MM.1S (cell line): ENCODE results near the gene SFT2D3.

Experiments used
- DNase-seq: peaks from one replicate; pipeline ENCODE4 v3.0.0-alpha.2; 2015
- H2AFZ ChIP-seq: fragments of 300-600 bp; sonication (generic); 2 replicates; pipeline ENCODE4 v1.6.0; 2016; ENCODE audit warnings: antibody characterized with exemption, low read length
- H3F3A ChIP-seq: fragments of 300-600 bp; sonication (generic); 2 replicates; pipeline ENCODE4 v1.6.1; 2016; ENCODE audit warnings: mild to moderate bottlenecking, antibody characterized with exemption, low read length, moderate library complexity, mixed read lengths; ENCODE audit not compliant: insufficient read depth
- H3K27ac ChIP-seq: fragments of 300-600 bp; sonication (generic); 2 replicates; pipeline ENCODE4 v1.5.1; 2016; ENCODE audit warnings: mild to moderate bottlenecking, low read length
- H3K27me3 ChIP-seq: fragments of 300-600 bp; sonication (generic); replicated peaks from 2 replicates; pipeline ENCODE4 v1.6.0; 2016; ENCODE audit warnings: low read length; ENCODE audit not compliant: insufficient read depth
- H3K36me3 ChIP-seq: fragments of 300-600 bp; sonication (generic); replicated peaks from 2 replicates; pipeline ENCODE4 v1.6.1; 2016; ENCODE audit warnings: mild to moderate bottlenecking, low read length, mixed read lengths; ENCODE audit not compliant: insufficient read depth
- H3K4me1 ChIP-seq: fragments of 300-600 bp; sonication (generic); 2 replicates; pipeline ENCODE4 v1.6.1; 2016; ENCODE audit warnings: low read length, mixed read lengths
- H3K4me2 ChIP-seq: fragments of 300-600 bp; sonication (generic); 2 replicates; pipeline ENCODE4 v1.6.0; 2016; ENCODE audit warnings: low read depth, low read length
- H3K4me3 ChIP-seq: fragments of 300-600 bp; sonication (generic); 2 replicates; pipeline ENCODE4 v1.5.1; 2016; ENCODE audit warnings: low read length, mixed read lengths
- H3K79me2 ChIP-seq: fragments of 300-600 bp; sonication (generic); 2 replicates; pipeline ENCODE4 v1.6.1; 2016; ENCODE audit warnings: mixed run types, low read length, mixed read lengths
- H3K9ac ChIP-seq: fragments of 300-600 bp; sonication (generic); 2 replicates; pipeline ENCODE4 v1.6.1; 2016; ENCODE audit warnings: low read length, mixed read lengths
- H3K9me2 ChIP-seq: fragments of 300-600 bp; sonication (generic); replicated peaks from 2 replicates; pipeline ENCODE4 v1.6.1; 2016; ENCODE audit warnings: mild to moderate bottlenecking, low read length, mixed read lengths; ENCODE audit not compliant: insufficient read depth
- H3K9me3 ChIP-seq: fragments of 300-600 bp; sonication (generic); replicated peaks from 2 replicates; pipeline ENCODE4 v1.6.1; 2016; ENCODE audit warnings: mild to moderate bottlenecking, low read length, mixed read lengths; ENCODE audit not compliant: insufficient read depth
- H4K20me1 ChIP-seq: fragments of 300-600 bp; sonication (generic); 2 replicates; pipeline ENCODE4 v1.6.1; 2016; ENCODE audit warnings: mild to moderate bottlenecking, low read length, moderate library complexity, mixed read lengths; ENCODE audit not compliant: insufficient read depth
- CTCF ChIP-seq: fragments of 300-600 bp; sonication (generic); IDR thresholded peaks from 2 replicates; pipeline ENCODE4 v1.5.1; 2016; ENCODE audit warnings: antibody characterized with exemption, low read length, mixed read lengths
- EZH2 ChIP-seq: fragments of 300-600 bp; sonication (generic); optimal IDR thresholded peaks from 2 replicates; pipeline ENCODE3; 2017; ENCODE audit warnings: low read depth, mild to moderate bottlenecking, antibody characterized with exemption, low read length, mixed read lengths
- EZH2phosphoT487 ChIP-seq: fragments of 300-600 bp; sonication (generic); IDR thresholded peaks from 2 replicates; pipeline ENCODE4 v1.6.1; 2018; ENCODE audit warnings: antibody characterized with exemption, low read length

The SFT2D3 gene

DNA sequence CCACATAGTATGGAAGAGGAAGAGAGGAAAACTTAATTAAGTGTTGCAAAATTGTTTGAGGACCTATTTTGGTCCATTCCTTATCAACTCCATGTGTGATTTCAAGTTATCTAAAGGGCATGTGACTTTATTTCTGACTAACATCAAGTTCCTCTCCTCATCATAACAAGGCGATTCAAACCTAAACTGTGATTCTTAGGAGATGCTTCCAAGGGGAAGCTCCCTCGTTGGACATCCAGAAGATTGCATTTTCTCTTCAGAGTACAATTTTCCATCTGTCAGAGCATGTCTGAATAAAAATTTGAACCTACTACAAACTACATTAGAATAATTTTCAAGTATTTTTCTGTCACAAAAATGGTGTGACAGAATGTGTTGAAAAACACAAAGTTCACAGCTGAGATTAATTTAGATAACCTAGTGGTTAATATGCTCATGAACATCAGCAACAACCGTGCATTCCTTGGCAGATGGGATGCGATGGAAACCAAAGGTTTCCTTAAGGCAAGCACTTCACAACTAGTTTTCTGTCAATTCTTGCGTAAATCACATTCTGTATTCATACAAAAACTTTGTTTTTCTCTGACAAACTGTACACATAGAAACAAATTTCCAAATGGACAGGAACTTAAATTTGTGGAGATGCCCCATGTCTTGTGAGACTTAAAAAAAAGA lies 4.2 kb downstream of the SFT2D3 start:
- no peak overlapping the region for H3K4me2 ChIP-seq
- 0 out of 2 replicates have a peak, but pooled peaks cover 3% of the 10 kb centered on the region for H3K36me3 ChIP-seq
- H3K9ac ChIP-seq: no peak overlapping the region

DNA sequence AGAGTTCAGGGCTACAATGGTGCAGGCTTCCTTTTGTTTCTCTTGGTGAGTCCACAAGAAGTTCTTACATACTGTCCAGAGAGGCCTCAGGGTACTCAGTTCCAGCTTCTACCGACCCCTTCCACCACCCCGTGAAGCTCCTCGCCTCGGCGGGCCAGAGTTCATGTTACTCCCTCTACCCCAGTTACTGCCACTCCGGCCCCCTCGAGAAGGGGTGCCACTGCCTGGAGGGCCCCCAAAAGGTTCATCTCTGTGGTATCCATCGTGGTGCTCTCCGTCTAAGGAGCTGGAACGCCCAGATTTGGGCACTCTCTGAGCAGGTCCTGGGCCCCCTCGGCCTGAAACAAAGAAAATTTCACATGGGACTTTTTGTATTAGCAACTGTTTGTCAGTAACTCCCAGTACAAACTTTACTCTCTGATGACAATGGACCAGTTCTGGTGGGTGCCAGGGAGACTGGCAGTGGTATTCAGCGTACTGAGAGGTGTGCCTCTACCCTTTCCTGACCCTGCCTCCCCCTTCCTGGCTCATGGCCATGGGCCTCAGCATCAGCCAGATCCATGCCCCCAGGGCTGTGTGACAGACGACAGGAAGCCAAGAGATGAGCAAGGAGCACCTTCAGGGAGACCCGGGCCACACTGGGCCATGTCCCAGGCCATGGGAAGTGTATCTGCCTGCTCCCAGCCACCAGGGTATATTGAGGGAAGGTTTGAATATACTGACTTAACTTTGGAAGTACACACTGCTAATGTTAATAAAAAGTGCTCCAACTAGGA lies 5.1 kb downstream of the SFT2D3 start:
- Histone ChIP-seq H3K4me3 (no peak overlapping the region), H3K4me2 (no peak overlapping the region), H3K79me2 (peaks cover 32% of the 10 kb centered on the region), H3K27ac (no peak overlapping the region), H3F3A (peaks cover 33% of the 10 kb centered on the region), H4K20me1 (no peaks in the 10 kb centered on the region), H2AFZ (no peak overlapping the region), H3K4me1 (peaks cover 33% of the 10 kb centered on the region), H3K36me3 (0 out of 2 replicates have a peak, but pooled peaks cover 3% of the 10 kb centered on the region), H3K27me3 (no peaks in the 10 kb centered on the region), H3K9ac (no peak overlapping the region), H3K9me2 (no peaks in the 10 kb centered on the region), H3K9me3 (no peaks in the 10 kb centered on the region)
- no peak for TF ChIP-seq CTCF
- no peak for TF ChIP-seq EZH2phosphoT487
- no peak for TF ChIP-seq EZH2
- no peak for DNase-seq

More for the DNA sequence above, 4.2 kb downstream of the SFT2D3 start:
- H3K79me2 ChIP-seq: peaks cover 32% of the 10 kb centered on the region
- H3K9me3 ChIP-seq: no peaks in the 10 kb centered on the region
- H3K27me3 ChIP-seq: no peaks in the 10 kb centered on the region
- no peaks in the 10 kb centered on the region for H4K20me1 ChIP-seq
- H3K4me1 ChIP-seq: peaks cover 33% of the 10 kb centered on the region
- H3K9me2 ChIP-seq: no peaks in the 10 kb centered on the region
- TF ChIP-seq CTCF (no peak), EZH2phosphoT487 (no peak), EZH2 (no peak)
- H3F3A ChIP-seq: peaks cover 41% of the 10 kb centered on the region
- peak overlapping the region; percentile 53; the same call in 1 of the 2 replicates for H3K27ac ChIP-seq
- H2AFZ ChIP-seq: no peak overlapping the region
- no peak overlapping the region for H3K4me3 ChIP-seq
- DNase-seq: no peak

- Histone ChIP-seq H3K9me2 (no peaks in the 10 kb centered on the region), H3K4me2 (no peak overlapping the region), H3K4me1 (peaks cover 23% of the 10 kb centered on the region), H3K9me3 (no peaks in the 10 kb centered on the region), H2AFZ (no peak overlapping the region), H3K27me3 (no peaks in the 10 kb centered on the region), H4K20me1 (no peaks in the 10 kb centered on the region), H3K9ac (no peak overlapping the region), H3K79me2 (peaks cover 23% of the 10 kb centered on the region), H3K36me3 (0 out of 2 replicates have a peak, but pooled peaks cover 3% of the 10 kb centered on the region), H3F3A (peaks cover 23% of the 10 kb centered on the region), H3K4me3 (no peak overlapping the region), H3K27ac (no peak overlapping the region)
- DNase-seq: no peak
- TF ChIP-seq EZH2phosphoT487: no peak
- no peak for TF ChIP-seq EZH2
- no peak for TF ChIP-seq CTCF
Measured at GRCh38 chr2:127707890-127708648, 6.8 kb downstream of the SFT2D3 start.
